Bronchial smooth muscle cell (primary cell): ENCODE measurements around the gene RPP30. TPM values are rescaled to one million over a fixed set of nuclear protein-coding genes. Genes with fewer than 3 reads are reported as not detected.

Experiments
- total RNA-seq: library from RNA; depleted of rRNA; stranded (reverse); fragments of >200 nt; gene quantifications from 2 replicates; pipeline ENCODE4 v1.2.1, GENCODE V29; 2014

Gene RPP30
- total RNA-seq, result 23.0 and 27.4 TPM in 2 replicates

DNA sequence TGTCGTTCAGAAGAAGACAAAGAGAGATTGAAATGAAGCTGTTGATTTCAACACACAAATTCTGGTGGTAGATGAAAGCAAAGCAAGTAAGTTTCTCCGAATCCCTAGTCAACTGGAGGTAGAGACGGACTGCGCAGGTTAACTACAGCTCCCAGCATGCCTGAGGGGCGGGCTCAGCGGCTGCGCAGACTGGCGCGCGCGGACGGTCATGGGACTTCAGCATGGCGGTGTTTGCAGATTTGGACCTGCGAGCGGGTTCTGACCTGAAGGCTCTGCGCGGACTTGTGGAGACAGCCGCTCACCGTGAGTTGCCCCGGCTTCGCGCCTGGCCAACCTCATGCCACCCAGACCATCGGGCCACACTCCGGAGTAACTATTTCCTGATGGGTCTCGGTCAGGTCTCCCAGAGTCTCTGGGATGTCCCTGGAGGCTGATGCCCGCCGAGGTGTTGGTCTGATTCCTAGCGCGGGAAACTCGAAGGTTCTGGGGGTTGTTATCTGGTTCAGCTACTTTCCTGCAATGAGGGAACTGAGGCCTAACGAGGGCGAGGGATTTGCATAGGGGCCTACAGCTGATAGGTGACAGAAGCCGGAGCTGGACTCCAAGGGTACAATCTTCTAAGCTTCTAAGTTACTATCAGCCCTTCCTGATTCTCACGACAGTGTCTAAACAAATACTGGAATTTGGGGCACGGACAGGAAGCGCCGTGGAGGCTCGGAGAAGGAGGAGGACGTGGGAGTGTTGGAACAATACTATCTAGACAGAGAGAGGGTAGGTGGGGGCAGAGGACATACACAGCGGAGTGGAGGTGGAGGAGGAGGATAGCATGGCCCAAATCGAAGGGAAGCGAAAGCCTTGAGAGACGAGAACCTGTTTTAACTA lies at the start of gene RPP30:
RPP30 (plus strand) TSS at position 209 of the 882 bp plus-strand sequence; CDS start at position 222, 13 bp downstream.

DNA sequence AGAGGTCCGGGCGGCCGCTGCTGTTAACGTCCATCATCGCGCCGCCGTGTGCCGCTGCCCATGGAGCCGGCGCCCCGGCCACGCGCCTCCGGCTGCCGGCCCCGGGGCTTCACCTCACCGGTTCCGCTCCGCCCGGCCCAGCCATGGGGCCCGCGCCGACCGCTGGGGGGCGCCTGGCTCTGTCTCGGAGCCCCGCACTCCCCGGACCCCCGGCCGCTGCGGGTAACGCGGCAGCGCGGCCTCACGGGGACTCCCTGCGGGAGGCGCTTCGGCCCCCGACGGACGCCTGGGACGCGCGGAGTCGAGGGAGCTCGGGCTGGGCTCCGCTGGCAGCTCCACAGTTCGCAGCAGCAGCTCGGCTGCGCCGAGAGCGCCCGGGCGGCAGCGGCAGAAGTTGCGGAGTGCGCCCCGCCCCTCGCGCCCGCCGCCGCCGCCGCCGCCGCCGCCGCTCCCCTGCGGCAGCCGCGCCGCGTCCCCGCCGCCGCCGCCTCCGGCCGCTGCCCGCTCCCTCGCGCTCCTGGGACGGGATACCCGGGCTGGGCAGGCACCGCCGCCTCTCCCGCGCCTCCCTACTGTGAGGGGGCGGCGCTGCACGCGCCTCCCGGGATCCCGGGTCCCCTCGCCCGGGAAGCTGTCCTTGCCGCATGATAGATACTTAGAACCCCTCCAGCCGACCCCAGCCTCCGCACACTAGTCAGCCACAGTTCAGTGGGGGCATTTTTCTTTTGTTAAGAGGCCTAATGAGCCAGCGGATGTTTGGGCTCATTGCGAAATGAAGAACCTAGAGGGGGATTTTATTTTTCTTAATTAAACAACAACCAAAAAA lies 13.9 kb upstream of the RPP30 start, which contains the start of gene HTR7:
HTR7 (minus strand) TSS at position 405 of the 826 bp plus-strand sequence; CDS start at position 37, 368 bp downstream.

DNA sequence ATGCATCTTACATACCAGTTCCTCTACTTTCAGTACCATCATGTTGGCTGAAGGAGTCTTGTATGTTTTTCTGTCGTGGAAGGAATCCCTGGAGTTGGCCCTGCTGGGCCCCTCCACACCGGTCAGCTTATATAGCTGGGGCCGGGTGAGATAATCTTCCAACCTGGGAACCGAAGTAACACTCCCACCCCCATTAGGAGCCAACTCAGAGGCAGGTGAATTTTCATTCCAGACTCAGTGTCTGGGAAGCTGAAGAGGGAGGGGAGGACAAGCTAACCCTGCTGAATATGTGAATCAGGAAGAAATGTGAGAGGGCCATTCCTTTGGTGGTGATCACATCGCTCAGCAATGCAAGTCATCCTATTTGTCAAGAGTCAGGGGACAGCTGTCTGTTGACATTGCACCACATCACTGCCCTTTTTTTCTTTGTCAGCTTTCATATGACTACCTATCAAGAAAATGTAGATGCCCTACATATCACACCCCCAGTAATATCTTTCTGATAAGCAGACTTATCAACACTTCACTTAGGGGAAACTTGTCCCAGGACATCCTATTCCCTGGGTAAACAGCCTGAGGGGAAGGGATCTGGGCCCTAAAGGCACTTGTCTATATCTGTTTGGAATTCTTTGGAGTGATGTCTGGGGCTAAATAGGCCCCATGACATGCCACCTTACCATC lies 49.4 kb downstream of the RPP30 start, which contains the start of gene ANKRD1:
ANKRD1 (minus strand) TSS at position 102 of the 681 bp plus-strand sequence; CDS start at position 42, 60 bp downstream.

Other genes with a start within 250 kb of the RPP30 start
- 2.9 and 3.3 TPM in 2 replicates for gene HTR7, start 13.9 kb upstream of the RPP30 start, total RNA-seq
- 0.16 and 0.43 TPM in 2 replicates for gene ANKRD1, start 49.1 kb downstream of the RPP30 start, total RNA-seq